C4-2B (cell line): Measurements from ENCODE around the gene SLC29A2.

Experiments
- ZFX ChIP-seq: fragments of 450-650 bp; IDR thresholded peaks from 2 replicates; pipeline ENCODE4 v1.6.1; 2017
- TF ChIP-seq, protein P1 (sequence below): fragments of 450-650 bp; conservative IDR thresholded peaks from 2 replicates; pipeline ENCODE4 v1.5.1; 2017; ENCODE audit warnings: mild to moderate bottlenecking

DNA sequence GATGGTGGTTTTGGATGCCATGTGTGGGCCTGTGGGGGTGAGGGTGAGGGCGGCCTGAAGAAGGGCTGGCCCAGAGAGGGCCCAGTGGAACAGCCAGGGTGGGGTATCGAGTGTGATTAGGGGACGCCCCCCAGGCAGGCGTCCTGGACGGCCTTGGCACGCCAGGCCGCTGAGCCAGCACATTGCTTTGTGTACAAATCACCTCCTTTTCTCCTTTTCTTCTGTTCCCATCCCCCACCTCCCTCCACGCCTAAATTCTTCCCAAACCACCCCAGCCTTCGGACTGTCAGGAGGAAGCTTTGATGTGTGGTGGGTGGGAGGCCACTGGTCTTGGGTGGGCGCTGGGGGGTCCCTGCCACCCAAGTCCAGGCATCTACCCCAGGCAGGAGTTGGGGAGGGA lies 46.9 kb downstream of the SLC29A2 start:
- TF ChIP-seq, protein P1, sequence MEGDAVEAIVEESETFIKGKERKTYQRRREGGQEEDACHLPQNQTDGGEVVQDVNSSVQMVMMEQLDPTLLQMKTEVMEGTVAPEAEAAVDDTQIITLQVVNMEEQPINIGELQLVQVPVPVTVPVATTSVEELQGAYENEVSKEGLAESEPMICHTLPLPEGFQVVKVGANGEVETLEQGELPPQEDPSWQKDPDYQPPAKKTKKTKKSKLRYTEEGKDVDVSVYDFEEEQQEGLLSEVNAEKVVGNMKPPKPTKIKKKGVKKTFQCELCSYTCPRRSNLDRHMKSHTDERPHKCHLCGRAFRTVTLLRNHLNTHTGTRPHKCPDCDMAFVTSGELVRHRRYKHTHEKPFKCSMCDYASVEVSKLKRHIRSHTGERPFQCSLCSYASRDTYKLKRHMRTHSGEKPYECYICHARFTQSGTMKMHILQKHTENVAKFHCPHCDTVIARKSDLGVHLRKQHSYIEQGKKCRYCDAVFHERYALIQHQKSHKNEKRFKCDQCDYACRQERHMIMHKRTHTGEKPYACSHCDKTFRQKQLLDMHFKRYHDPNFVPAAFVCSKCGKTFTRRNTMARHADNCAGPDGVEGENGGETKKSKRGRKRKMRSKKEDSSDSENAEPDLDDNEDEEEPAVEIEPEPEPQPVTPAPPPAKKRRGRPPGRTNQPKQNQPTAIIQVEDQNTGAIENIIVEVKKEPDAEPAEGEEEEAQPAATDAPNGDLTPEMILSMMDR, result no peak
- no peak for TF ChIP-seq ZFX
